Ascending aorta (tissue), 2 donors: ENCODE data around the gene KCNQ1. TPM values are rescaled to one million over a fixed set of nuclear protein-coding genes. Genes with fewer than 3 reads are reported as not detected.

Experiments
- DNase-seq, 2 donors: peaks; one replicate each; pipeline ENCODE4 v3.0.0-alpha.2; 2019; ENCODE audit warnings: low spot score in 2 of 2
- H3K27ac ChIP-seq, 2 donors: fragments of 200-600 bp; sonication (generic); one replicate each; pipeline ENCODE4 v1.5.1; 2016 to 2017; ENCODE audit warnings: mild to moderate bottlenecking in 1 of 2
- H3K27me3 ChIP-seq: fragments of 200-600 bp; sonication (generic); one replicate; pipeline ENCODE4 v1.5.1; 2017
- H3K36me3 ChIP-seq, 2 donors: fragments of 200-600 bp; sonication (generic); one replicate each; pipeline ENCODE4 v1.5.1; 2016
- H3K4me1 ChIP-seq, 2 donors: fragments of 200-600 bp; sonication (generic); one replicate each; pipeline ENCODE4 v1.5.1; 2016 to 2017; ENCODE audit warnings: mild to moderate bottlenecking in 1 of 2
- H3K4me3 ChIP-seq, 2 donors: fragments of 200-600 bp; sonication (generic); one replicate each; pipeline ENCODE4 v1.5.1; 2016 to 2017; ENCODE audit warnings: mild to moderate bottlenecking in 1 of 2
- H3K9me3 ChIP-seq, 2 donors: fragments of 200-600 bp; sonication (generic); one replicate each; pipeline ENCODE4 v1.5.1; 2016
- CTCF ChIP-seq, 3 experiments: fragments of 200-600 bp in 2 of 3; fragments of 450-650 bp in 1 of 3; sonication (generic) in 2 of 3; IDR thresholded peaks; one replicate each; pipeline ENCODE4 v1.5.1; 2016 to 2019; ENCODE audit warnings: antibody characterized with exemption in 3 of 3, mild to moderate bottlenecking in 1 of 3, moderate library complexity in 1 of 3
- intact Hi-C: fragments of 100-400 bp; cut with DNase I; formaldehyde crosslinking; loops from one replicate; pipeline ENCODE4 v1.15.1; 2023
- total RNA-seq: library from RNA; depleted of rRNA; stranded (reverse); fragments of >200 nt; gene quantifications from one replicate; pipeline ENCODE4 v1.1.0, GENCODE V29; 2016

The KCNQ1 gene
- total RNA-seq, 1 donor from 2014 or later: 2.3 TPM

- H3K9me3 ChIP-seq: no peaks in the 10 kb centered on the region
- H3K27ac ChIP-seq: peak within 1 kb of the TSS; percentile 80 to 86
- H3K4me3 ChIP-seq: peak within 1 kb of the TSS; percentile 89 to 95
- no peaks in the 10 kb centered on the region for H3K27me3 ChIP-seq
- TF ChIP-seq CTCF (IDR thresholded peaks at IDR 0.05): no peak
- peaks cover 0 to 17% of the 10 kb centered on the region in 2 donors for H3K4me1 ChIP-seq
- no peaks in the 10 kb centered on the region for H3K36me3 ChIP-seq
- intact Hi-C loops: loop anchor here (1.0 to 10.0 kb wide), 7 partner anchors 17 to 1121 kb away; partner anchors contain the start of genes CTSD, NAP1L4 and TSSC4
- DNase-seq: peak; percentile 61 to 95
Measured at GRCh38 chr11:2885678-2886081, 440.9 kb downstream of the KCNQ1 start, which contains the start of gene CDKN1C. Gene CDKN1C, minus strand, starts transcription at chr11:2885775. Its CDS starts 319 bp downstream, at chr11:2885456.

- intact Hi-C loops: loop anchor here (2.0 to 10.0 kb wide), 4 partner anchors 106 to 1122 kb away; partner anchors contain the start of genes CTSD, NAP1L4 and TSSC4
- Histone ChIP-seq H3K27ac (peak overlapping the region; percentile 80 to 86), H3K9me3 (no peaks in the 10 kb centered on the region), H3K27me3 (no peaks in the 10 kb centered on the region), H3K4me3 (peak overlapping the region; percentile 48 to 89), H3K36me3 (no peaks in the 10 kb centered on the region), H3K4me1 (peaks cover 0 to 17% of the 10 kb centered on the region in 2 donors)
- no peak for DNase-seq
- TF ChIP-seq CTCF (IDR thresholded peaks at IDR 0.05): peak in 1 of 3 experiments; percentile 19
Measured at GRCh38 chr11:2886191-2886894, 441.5 kb downstream of the KCNQ1 start.

GRCh38 chr11:2886936-2887335, 442.1 kb downstream of the KCNQ1 start:
- peak overlapping the region; percentile 80 to 86 for H3K27ac ChIP-seq
- TF ChIP-seq CTCF (IDR thresholded peaks at IDR 0.05): no peak
- H3K9me3 ChIP-seq: no peaks in the 10 kb centered on the region
- no peak overlapping the region for H3K4me3 ChIP-seq
- intact Hi-C loops: loop anchor here (2.0 to 10.0 kb wide), 4 partner anchors 106 to 1122 kb away; partner anchors contain the start of genes CTSD, NAP1L4 and TSSC4
- no peak for DNase-seq
- H3K4me1 ChIP-seq: peaks cover 3 to 16% of the 10 kb centered on the region in 2 donors
- H3K36me3 ChIP-seq: no peaks in the 10 kb centered on the region
- H3K27me3 ChIP-seq: no peaks in the 10 kb centered on the region

- Histone ChIP-seq H3K4me3 (no peak overlapping the region), H3K27me3 (no peaks in the 10 kb centered on the region), H3K4me1 (peaks cover 3 to 16% of the 10 kb centered on the region in 2 donors), H3K9me3 (no peaks in the 10 kb centered on the region), H3K36me3 (no peaks in the 10 kb centered on the region), H3K27ac (peak overlapping the region; percentile 38 to 86)
- no peak for DNase-seq
- intact Hi-C loops: loop anchor here (1.0 to 10.0 kb wide), 6 partner anchors 105 to 1123 kb away; partner anchors contain the start of genes CTSD, NAP1L4 and TSSC4
- TF ChIP-seq CTCF (IDR thresholded peaks at IDR 0.05): no peak
Measured at GRCh38 chr11:2887515-2888195, 442.8 kb downstream of the KCNQ1 start.

GRCh38 chr11:2888266-2888968, 443.6 kb downstream of the KCNQ1 start:
- Histone ChIP-seq H3K9me3 (no peaks in the 10 kb centered on the region), H3K27me3 (no peaks in the 10 kb centered on the region), H3K27ac (peak overlapping the region in 1 of 2 donors; percentile 38), H3K4me1 (peaks cover 3 to 14% of the 10 kb centered on the region in 2 donors), H3K4me3 (no peak overlapping the region), H3K36me3 (no peaks in the 10 kb centered on the region)
- intact Hi-C loops: loop anchor here (1.0 to 10.0 kb wide), 5 partner anchors 109 to 1124 kb away; partner anchors contain the start of genes CTSD and TSSC4
- peak; percentile 94 to 99 (median 96) for TF ChIP-seq CTCF (IDR thresholded peaks at IDR 0.05)
- DNase-seq: peak; percentile 65 to 95
